ENCODE measurements around the gene EPHA7.

DNA sequence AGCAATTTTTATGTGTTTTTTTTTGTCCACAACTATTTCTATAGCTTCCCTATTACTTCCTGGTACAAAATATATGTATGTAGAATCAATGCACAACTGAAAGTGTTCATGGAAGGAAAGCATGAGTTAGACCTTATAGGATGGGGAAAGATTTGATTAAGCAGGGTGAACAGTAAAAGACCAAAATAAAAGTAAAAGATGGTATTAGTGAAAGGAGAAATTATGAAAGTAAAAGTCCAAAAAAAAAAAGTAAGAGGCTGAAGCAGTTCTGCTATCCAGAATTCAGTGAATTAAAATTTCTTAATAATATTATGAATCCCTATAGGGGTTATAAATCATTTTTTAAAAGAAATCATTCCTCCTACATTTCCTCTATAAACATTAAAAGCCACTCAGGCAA, 114.3 kb downstream of the EPHA7 start:
- TF ChIP-seq JUN (IDR thresholded peaks at IDR 0.05; ENCODE audit: borderline replicate concordance, insufficient read depth, insufficient read length, low read depth) (no peak), POLR2A (IDR thresholded peaks at IDR 0.05; ENCODE audit: low read depth, low read length) (no peak), MYC (IDR thresholded peaks at IDR 0.05; ENCODE audit: low read depth, low read length) (no peak), FOS (IDR thresholded peaks at IDR 0.05; ENCODE audit: borderline replicate concordance, insufficient read depth, low read length) (no peak), POLR2AphosphoS5 (IDR thresholded peaks at IDR 0.05; ENCODE audit: insufficient read depth, low read depth, low read length) (no peak), EZH2 (IDR thresholded peaks at IDR 0.05; ENCODE audit: borderline replicate concordance, low read depth, low read length, severe bottlenecking) (no peak)
- TF ChIP-seq, protein P1, sequence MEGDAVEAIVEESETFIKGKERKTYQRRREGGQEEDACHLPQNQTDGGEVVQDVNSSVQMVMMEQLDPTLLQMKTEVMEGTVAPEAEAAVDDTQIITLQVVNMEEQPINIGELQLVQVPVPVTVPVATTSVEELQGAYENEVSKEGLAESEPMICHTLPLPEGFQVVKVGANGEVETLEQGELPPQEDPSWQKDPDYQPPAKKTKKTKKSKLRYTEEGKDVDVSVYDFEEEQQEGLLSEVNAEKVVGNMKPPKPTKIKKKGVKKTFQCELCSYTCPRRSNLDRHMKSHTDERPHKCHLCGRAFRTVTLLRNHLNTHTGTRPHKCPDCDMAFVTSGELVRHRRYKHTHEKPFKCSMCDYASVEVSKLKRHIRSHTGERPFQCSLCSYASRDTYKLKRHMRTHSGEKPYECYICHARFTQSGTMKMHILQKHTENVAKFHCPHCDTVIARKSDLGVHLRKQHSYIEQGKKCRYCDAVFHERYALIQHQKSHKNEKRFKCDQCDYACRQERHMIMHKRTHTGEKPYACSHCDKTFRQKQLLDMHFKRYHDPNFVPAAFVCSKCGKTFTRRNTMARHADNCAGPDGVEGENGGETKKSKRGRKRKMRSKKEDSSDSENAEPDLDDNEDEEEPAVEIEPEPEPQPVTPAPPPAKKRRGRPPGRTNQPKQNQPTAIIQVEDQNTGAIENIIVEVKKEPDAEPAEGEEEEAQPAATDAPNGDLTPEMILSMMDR (IDR thresholded peaks at IDR 0.05; ENCODE audit: extremely low read depth in 1 of 2, insufficient read depth in 1 of 2, low read depth in 1 of 2, low read length in 2 of 2): no peak
- TF ChIP-seq, protein P2, sequence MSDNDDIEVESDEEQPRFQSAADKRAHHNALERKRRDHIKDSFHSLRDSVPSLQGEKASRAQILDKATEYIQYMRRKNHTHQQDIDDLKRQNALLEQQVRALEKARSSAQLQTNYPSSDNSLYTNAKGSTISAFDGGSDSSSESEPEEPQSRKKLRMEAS (IDR thresholded peaks at IDR 0.05; ENCODE audit: insufficient read depth, insufficient read length): no peak

Data from endothelial cell of umbilical vein (primary cell).